Measurements from ENCODE around the gene MEIS3.

- TF ChIP-seq CTCF (conservative IDR thresholded peaks at IDR 0.05; ENCODE audit: low read depth, low read length) (peak; percentile 90), EZH2 (IDR thresholded peaks at IDR 0.05; ENCODE audit: borderline replicate concordance, low read depth, low read length, poor library complexity, severe bottlenecking) (no peak)
Observed at GRCh38 chr19:47391510-47392223, 27.7 kb downstream of the MEIS3 start.

All from A673 (cell line).